NCI-H345 treated with DMSO at 0.1 percent for 48 hours (cell line): ENCODE data around the gene GRAMD2A.

Experiments
- DNase-seq: peaks from one replicate; lab custom pipeline; 2025; ENCODE audit not compliant: unreplicated experiment; lab: John Stamatoyannopoulos, UW

GRAMD2A gene

DNA sequence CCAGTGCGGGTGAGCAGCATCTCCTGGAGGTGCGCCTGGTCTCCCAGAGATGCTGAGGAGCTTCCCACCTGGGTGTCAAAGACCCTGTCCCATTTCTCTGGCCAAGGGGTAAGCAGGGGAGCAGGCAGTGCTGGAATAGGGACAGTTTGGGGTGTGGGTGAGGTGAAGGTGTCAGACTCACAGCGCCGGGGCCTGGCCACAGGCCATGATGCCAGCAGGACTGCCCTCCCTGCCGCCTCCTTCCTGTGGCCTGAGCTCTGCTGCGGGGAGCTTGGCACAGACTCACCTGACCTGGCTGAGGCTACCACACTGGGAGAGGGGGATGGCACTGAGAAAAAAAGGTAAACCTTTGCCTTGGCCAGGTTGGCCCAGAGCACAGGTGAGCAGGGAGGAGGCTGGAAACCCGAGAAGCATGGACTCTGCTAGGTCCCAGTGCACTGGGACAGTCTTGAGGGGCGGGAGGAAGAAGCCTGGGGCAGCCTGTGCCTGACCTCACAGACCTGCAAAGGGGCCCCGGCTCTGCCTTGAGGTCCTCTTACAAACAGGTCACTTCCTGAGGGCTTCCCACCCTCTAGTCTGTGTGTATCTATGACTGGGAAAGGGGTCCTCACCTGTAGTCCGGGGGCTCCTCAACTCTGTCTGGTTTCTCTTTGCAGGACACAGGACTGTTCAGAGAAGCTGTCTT lies 28.2 kb downstream of the GRAMD2A start:
- DNase-seq: no peak

DNA sequence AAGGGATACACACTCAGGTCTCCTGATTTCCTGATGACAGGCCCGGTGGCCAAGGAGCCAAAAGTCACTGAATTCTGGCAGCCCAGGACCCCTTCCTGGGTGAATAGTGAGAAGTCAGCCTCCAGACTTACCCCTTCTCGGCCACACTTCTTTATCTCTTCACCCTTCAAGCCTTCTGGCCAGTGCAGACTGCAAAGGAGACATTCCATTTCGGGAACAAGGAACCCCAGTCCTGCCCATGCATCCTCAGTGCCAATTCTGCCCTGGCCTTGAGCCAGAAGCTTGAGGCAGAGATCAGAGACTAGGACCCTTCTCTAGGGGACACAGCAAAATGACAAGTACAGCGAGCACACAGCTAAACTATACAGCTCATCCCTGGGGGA lies 28.8 kb downstream of the GRAMD2A start:
- no peak for DNase-seq

DNA sequence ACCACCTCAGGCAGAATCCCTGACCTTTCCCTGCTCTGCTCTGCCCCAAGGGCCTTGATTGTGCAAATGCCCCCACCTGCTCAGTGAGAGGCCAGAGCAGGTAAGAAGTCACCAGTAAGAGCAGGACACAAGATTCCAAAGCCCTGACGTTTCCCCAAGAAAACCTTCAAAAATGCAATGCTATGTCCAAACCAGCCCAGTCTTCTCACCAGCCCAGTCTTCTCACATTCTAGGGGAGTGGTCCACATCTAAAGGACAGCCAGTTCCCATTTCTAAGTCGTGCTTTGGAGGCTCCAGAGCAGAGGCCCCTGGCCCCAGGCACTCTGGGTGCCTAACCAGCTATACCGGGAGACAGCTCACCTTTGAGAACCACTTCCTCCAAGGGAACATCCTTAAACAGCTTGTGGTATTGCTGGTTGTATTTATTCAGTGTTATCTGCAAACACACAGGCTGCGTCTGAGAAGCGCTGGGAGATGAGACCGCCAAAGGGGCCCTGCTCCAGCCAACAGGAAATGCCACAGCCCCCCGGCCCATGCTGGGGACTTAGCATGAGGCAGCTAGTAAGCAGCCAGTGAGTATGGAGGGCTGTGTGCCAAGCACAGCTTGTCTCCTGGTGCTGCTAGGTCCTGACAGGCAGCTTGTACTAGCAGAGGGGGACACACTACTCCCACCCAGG lies 29.3 kb downstream of the GRAMD2A start:
- no peak for DNase-seq

DNA sequence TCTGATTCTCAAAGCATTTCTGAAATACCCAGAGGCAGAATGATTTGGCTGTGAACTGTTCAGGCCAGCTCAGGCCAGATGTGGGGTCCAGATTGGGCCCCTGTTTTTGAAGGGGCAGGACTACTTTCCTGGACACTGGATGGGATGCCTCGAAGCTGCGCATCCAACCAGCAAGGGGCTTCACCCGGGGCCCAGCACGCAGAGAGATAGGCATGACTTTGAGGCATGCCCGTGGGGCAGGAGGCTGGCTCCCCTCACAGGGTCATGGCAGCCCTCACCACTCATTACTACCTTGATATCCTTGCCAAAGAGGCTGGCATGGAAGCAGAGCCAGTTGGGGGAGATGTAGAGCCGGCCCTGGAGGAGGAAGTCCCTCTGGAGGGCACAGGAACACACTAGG lies 30.1 kb downstream of the GRAMD2A start:
- no peak for DNase-seq

DNA sequence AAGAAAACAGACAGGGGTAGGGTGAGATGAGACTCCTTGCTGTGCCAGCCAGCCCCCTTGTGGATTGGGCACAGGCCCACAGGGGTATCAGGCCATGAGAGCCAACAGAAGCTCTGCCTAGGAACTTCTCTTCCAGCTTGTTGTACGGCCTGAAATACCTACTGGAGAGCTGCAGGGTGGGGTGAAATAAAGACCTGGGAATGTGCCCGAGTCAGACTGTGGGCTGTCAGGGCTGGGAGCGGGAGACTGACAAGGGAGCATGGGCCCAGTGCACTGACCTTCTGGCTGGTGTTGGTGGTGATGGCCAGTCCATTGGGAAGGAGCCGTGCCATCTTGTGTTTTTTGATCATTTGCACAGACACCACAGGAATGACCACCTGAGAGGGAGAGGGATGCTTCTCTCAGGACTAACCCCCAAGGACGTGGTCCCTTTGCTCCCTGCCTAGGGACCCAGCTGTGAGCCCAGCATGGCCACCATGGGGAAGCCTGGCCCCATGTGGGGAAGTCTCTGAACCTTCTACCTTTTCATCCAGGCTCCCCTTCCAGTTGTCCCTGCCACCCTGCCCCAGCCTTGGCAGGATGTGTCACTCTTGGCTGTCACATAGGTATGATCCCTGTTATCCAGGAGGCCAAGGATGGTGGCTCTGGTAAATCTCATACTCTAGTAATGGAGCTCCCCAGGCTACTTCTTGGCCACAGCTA lies 30.7 kb downstream of the GRAMD2A start:
- DNase-seq: no peak

DNA sequence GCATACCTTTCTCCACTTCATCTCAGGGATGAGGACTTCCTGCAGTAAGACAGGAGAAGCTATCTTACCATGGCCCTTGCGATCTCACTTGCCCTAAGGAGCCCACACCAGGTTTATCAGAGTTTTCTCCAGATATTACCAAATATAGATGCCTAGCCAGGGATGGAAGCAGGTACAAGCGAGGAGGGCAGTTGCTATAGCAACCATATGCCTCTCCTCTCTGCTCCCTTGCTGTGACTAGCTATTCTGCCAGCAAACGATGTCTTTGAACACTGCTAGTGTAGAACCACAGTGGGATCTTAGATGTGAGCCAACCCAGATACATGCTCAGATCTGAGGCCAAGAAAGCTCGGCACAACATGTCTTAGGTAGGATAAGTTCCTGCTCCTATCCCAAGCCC lies 33.9 kb downstream of the GRAMD2A start:
- no peak for DNase-seq

DNA sequence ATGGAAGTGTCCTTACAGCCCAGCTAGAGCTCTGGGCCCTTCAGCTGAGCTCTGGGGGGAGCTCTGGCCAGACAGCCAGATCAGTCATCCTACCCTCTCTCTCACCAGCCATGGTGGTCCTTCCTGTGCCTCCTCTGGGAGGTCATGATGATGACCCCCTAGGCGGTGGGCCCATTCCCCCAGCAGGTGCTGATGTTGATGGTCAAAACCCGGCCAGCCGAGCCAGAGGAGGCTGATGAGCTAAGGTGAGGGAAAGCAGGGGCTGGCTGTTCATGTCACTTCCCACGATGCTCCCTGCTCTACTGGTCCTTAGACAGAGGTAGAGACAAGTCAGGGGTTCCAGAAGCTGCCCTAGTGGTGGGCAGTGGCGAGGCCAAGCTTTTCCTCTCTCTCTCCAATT lies 35.0 kb downstream of the GRAMD2A start:
- no peak for DNase-seq

DNA sequence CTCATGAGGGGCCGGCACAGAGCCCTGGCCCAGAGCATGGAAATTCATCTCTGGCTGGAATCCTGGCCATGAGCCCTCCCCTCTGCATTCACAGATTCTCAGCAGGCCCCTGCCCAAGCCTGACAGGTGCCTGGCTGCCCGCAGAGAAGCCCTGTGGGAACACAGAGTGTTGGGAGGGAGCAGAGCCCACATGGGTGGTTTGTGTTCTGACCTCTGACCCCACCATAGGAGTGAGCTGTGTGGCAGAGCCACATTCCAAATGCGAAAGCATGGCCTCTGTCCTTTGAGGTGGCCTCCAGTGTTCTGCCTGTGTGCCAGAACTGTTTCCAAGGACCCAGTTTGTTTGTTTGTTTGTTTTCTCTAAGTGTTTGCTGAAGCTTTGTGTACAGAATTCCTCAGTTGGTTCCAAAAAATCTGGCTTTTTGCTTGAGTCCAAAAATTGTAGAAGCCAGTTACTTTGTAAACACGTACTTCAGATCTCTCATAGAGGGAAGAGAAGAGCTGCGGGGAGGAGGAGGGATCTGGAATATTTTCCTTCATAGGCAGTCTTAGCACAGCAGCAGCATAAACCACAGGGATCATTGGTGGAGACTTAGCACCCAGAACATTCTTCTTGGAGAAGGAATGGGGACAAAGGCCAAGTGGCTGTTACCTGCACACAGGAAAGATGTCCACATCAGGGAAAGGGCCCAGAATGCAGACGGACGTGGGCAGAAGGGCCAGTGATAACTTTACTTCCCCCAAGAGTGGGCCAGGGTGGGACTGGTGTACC lies 36.0 kb downstream of the GRAMD2A start:
- DNase-seq: no peak

DNA sequence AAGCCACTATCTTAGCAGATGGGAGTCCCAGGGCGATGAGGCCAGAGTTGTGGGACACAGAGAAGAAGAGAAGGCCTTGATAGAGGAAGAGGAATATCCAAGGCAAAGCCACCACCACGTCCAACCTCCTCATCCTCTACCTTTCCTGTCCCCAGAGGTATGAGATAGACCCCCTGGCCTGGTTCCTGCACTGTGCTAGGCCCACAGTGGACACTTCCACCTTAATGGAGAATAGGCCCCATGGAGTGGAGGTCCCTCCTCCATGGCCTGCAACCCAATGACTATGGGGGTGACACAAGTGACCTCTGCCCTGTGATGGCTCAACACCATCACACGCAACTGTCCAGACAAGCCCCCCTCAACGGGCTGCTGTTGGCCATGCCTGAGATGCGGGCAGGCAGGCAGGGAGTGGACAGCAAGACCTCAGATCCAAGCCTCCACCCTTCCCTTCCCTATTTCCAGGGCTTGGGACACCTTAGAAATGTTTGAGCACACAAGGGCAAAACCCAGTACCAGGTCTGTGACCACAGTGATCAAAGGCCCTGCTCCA lies 36.8 kb downstream of the GRAMD2A start:
- no peak for DNase-seq

DNA sequence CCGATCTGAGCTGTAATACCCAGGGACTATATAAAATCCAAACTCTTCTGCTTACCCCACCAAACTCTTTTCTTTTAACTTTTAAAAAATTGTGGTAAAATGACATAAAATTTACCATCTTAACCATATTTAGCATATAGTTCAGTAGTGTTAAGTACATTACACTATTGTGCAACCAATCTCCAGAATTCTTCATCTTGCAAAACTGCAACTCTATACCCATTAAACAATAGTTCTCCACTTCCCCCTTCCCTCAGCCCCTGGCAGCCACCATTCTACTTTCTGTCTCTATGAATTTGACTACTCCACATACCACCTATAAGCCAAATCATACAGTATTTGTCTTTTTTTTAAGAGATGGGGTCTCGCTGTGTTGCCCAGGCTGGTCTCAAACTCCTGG lies 40.7 kb downstream of the GRAMD2A start:
- no peak for DNase-seq

DNA sequence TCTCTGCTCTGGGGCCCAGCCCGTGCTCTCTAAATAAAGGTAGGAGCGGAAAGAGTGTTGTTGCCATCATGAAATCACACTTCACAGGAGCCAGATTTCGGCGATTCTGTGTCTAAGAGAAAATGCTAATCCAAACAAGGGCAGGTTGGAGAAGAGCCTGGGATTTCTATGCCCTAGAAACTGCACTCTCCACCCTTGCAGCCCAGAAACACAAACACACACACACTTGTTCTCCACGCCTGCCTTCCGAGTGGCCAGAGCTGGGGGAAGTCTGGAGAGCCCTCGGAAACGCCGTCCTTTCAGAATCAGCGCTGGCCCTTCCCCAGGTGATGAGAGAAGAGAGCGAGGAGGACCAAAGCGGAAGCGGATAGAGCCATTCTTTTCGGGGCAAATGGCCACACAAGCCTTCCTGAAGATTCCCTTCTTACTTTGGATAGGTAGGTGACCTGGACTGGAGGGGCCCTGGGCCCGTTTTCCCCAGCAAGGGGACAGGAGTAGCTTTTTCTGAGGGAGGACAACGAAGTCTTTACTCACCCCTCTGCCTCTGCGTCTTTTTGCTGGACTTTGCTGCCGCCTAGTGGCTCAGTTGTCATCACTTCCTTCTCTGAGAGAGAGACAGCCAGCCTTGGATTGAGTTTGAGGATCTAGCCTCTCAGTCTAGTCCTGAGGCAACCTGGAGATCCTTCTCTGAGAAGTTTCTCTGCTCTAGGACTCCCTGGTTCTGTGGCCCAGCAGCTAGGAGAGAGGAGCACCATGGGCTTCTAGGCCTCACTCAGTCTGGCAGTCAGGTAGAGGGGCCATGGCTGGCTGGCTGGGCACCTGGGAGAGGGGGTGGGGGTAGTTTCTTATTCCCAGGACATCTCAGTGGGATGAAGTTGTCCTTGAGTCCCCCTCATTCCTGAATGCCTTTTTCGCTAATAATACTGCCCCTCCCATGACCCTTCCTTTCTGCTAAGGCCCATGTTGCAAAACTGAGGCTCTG lies 41.7 kb downstream of the GRAMD2A start:
- DNase-seq: peak; percentile 64

DNA sequence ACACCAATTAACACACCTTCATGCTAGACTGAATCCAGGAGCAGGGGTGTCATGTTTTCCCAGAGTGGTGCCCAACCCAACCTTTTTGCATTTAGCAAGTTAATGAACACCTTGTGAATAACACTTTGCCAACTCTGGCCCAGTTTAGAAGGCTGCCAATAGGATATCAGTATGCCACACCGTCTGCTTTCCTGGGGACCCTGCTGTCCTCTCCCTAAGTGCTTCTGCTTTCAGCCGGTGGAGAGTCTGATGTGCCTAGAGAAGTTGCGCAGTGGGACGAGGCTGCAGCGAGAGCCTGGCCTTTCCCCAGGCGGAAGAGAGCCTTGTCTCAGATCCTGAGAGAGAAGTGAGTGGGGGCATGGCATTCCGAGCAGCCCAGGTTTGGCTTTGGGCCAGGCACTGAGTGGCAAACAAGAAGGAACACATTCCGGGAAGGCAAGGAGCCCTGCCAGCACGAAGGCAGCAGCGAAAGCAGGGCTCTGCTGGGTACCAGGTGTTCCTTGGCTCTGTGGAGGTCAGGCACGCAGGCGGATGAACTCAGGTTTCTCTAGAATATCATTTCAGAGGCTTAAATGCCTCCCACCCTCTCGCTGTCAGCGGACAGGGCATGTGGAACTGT lies 42.5 kb downstream of the GRAMD2A start:
- peak; percentile 46 for DNase-seq

DNA sequence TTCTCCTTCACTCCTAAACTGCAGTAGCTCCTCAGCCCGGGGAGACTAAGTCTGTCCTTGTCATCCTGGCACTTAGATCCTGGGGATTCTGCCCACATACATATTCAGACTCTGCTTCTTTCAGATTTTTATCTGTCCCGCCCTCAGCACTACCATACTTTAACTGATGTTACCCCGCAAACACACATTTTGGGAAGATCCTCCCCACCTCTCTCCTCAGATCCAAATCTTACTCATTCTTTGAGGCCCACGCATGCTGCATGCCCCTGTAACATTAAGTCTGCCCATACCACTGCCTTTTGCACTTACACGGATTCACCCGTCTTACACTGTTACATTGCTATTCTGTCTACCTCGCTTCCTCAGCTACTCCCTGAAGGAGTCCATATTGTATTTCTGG lies 43.3 kb downstream of the GRAMD2A start:
- DNase-seq: no peak

DNA sequence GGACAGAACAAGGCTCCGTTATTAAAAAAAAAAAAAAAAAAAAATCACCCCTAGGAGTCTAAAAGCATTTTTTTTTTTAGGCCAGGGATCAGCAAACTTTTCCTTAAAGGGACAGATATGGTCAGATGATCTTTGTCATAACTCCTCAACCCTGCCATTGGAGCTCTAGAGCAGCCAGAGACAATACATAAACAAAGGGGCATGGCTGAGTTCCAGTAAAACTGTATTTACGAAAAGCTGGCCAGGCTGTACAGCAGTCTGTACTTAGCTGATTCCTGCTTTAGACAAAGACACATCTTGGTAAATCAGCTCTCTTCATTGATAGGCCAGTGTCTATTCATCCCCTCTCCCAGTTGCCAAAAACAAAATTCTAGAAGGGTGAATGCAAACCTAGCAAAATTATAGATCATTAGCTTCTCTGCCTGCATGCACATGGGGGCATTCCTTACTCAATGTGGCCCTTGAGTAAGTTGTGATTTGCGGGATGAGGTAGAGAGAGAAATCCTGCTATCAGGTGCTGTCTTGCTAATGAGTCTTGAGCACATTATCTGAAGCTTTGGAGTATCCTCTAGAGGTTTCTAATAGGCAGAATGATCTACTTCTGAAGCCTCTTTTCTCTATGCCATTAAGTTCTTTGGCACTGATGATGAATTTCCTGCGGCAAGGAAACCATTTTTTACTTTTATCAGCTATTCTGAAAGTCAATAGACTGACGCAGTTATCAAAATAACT lies 44.2 kb downstream of the GRAMD2A start:
- DNase-seq: no peak

DNA sequence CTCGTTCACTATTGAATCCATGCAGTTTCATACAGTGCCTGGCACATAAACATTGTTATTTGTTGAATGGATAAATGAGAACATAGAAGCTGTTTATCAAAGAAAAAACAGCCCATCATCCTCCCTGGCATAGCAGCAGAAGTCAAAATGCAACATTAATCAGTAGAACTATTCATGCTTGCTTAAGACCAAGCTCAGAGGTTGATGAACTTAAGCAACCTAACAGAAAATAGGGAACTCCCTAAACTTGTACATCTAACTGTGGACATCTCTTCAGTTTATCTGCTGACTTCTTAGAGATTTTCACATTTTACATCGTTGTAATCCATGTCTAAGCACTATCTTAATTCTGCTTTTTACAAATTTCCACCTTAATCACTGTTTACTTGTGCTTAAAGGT lies 50.2 kb downstream of the GRAMD2A start:
- no peak for DNase-seq

DNA sequence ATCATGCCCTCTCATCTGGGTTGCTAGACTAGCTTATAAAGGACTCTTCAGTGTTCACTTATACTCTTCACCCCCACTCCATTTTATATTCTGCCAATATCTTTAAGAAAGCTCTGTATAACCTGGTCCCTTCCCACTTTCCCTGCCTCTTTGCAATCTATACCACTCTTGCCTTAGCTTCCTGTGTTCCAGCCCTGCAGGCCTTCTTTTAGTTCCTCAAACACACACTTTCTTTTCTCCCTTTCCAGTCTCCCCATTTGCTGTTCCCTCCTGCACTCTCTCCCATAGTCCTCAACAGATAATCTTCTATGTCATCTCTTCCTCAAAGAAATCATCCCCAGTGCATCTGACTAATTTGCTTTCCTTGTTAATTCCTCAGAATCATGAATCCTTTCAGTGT lies 50.7 kb downstream of the GRAMD2A start:
- no peak for DNase-seq

DNA sequence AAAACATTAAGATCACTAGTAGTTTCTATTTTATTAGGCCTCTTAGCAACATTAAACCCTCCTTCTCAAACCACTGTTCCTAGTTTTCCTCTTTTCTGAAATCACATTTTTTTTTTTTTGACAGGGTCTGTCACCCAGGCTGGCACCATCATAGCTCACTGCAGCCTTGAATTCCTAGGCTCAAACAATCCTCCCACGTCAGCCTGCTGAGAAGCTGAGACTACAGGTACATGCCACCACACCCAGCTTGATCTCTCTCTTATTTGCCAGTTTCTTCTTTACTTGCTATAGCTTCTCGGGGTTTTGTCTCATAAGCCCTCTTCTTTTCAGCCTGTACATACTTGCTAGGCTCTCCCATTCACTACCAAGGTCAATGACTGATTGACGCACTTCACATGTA lies 51.4 kb downstream of the GRAMD2A start:
- DNase-seq: no peak

DNA sequence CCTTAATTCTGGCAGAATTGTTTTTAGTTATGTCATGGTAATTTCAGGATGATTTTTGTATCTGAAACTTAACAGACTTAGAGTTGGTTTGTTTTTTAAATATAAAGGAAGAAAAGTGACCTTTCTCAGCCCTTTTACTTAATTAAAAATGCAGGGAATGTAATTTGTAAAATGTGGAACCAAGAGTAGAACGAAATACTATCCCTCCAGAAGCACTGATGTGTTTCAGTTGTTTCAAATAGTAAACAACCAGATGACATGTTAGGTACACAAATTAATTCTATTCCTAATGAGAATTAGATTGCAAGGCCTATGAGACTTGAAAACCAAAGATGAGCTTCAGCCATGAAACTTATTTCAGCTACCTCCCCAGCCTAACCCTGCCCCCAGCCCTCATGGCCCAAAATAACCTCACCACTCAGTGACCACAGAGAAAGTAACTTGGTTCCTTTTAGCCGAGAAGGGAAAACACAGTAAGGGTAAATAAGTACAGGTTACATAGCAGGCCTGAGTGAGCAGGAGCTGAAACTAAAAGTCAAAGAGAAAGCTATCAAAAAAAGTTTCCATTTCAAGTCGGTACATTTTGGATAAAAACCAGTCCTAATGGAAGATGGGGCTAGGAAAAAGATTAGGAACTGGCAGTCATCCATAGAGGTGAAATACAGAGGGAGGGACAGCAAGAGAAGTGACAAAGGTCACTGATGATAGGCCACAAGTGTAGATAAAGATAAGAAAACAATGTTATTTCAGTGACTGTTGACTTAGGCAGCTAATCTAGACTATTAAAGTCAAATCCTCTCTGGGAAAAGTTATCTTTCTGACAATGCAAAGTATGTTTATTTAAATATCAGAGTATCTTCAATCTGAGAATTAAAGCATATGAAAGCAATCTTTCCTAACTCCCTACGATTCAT lies 56.2 kb downstream of the GRAMD2A start:
- DNase-seq: no peak
